HFFc6 (cell line): ENCODE results near the gene CERS6. TPM values are rescaled to one million over a fixed set of nuclear protein-coding genes. Genes with fewer than 3 reads are reported as not detected.

Experiments used
- DNase-seq: peaks from one replicate; pipeline ENCODE4 v3.0.0-alpha.2; 2018
- H3K27ac Mint-ChIP-seq: 2 replicates; pipeline ENCODE4 v1.8.0; 2020; ENCODE audit warnings: mild to moderate bottlenecking, mixed read lengths
- H3K27me3 Mint-ChIP-seq: 2 replicates; pipeline ENCODE4 v1.8.0; 2021; ENCODE audit warnings: mild to moderate bottlenecking, moderate library complexity, mixed read lengths; ENCODE audit not compliant: insufficient read depth
- H3K36me3 Mint-ChIP-seq: 2 replicates; pipeline ENCODE4 v1.8.0; 2021; ENCODE audit warnings: low read depth, mixed read lengths
- H3K4me1 Mint-ChIP-seq: 2 replicates; pipeline ENCODE4 v1.8.0; 2020; ENCODE audit warnings: low read depth, mixed read lengths
- H3K4me3 Mint-ChIP-seq: 2 replicates; pipeline ENCODE4 v1.8.0; 2020; ENCODE audit warnings: mild to moderate bottlenecking, moderate library complexity, mixed read lengths
- H3K9me3 Mint-ChIP-seq: 2 replicates; pipeline ENCODE4 v1.8.0; 2020; ENCODE audit warnings: mild to moderate bottlenecking, mixed read lengths
- total RNA-seq, 6 experiments: library from RNA; stranded (reverse); fragmentation: NEBNext Ultra II Directional; extraction: Animal tissue kit (Norgen Biotek cat#: 25700); gene quantifications; 2 replicates in 1 of 6; 3 replicates in 5 of 6; pipeline ENCODE4 v1.2.3, GENCODE V29; 2021
- TF ChIP-seq, protein P1 (sequence below): fragments of 200-600 bp; sonication (generic); IDR thresholded peaks from 2 replicates; pipeline ENCODE4 v1.5.0; 2021; ENCODE audit warnings: antibody characterized with exemption, mild to moderate bottlenecking

Gene CERS6
- total RNA-seq, 6 experiments from 2014 or later = 6.2 to 9.9 (median 7.5) TPM

DNA sequence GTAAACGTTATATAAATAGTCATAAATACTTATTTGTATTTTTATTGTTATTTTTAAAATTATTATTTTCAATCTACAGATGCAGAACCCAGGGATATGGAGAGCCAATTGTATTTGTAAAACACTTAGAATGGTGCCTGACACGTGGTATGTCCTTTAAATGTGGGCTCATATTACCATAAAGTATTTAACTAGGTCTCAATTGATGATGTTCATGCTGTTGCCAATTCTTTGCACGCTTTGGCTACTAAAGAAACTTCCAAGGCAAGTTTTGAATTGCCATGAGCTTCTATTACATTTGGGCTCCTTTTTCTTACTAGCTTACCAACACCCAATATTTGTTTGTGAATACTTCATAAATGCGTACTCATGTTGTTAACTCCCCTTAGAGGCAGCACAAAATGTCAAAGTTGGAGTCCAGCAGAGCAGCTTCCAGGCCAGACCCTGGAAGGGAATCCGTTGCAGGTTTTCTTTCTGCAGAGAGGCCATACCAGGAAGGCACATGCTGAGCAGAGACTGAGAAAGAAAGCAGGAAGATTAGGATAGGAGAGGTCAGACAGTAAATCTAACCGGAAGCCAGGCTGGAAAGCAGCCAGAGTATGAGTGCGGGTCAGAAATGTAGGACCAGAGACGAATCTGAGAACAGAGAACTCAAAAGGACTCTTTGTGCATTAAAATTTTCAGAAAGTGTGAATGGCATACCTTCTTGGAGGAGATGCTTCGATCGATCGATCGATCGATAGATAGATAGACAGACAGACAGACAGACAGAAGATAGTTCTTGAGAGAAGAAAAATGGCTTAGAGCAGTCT is 342.2 kb downstream of the CERS6 start:
- Mint-ChIP-seq H3K36me3 (no peaks in the 10 kb centered on the region), H3K4me1 (no peaks in the 10 kb centered on the region), H3K27ac (no peak overlapping the region), H3K27me3 (peaks cover 8% of the 10 kb centered on the region), H3K9me3 (no peaks in the 10 kb centered on the region), H3K4me3 (no peak overlapping the region)
- TF ChIP-seq, protein P1, sequence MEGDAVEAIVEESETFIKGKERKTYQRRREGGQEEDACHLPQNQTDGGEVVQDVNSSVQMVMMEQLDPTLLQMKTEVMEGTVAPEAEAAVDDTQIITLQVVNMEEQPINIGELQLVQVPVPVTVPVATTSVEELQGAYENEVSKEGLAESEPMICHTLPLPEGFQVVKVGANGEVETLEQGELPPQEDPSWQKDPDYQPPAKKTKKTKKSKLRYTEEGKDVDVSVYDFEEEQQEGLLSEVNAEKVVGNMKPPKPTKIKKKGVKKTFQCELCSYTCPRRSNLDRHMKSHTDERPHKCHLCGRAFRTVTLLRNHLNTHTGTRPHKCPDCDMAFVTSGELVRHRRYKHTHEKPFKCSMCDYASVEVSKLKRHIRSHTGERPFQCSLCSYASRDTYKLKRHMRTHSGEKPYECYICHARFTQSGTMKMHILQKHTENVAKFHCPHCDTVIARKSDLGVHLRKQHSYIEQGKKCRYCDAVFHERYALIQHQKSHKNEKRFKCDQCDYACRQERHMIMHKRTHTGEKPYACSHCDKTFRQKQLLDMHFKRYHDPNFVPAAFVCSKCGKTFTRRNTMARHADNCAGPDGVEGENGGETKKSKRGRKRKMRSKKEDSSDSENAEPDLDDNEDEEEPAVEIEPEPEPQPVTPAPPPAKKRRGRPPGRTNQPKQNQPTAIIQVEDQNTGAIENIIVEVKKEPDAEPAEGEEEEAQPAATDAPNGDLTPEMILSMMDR = no peak
- no peak for DNase-seq

DNA sequence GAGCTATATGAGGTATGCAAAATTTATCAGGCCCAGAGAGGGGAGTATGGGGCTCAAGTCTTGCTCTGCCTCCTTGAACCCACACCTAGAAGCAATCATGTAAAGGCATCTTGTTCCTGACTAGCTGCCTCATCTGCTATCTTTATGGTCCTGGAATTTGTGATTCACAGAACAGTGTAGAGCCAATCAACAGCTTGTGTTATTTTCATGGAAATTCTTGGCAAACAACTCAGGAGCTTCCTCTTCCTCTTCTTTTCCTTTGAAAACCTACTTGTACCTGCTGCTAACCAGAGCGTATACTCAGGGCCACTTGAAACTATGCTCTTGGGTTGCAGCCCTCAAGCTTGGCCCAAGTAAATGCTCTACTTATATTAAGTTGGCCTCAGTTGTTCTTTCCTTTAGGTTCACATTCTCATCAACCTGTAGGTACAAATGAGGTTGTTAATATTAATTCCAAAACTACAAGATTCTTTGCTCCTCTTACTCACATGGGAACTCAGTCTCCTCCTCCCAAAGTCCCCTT is 342.9 kb downstream of the CERS6 start:
- Mint-ChIP-seq H3K27ac (no peak overlapping the region), H3K4me1 (no peaks in the 10 kb centered on the region), H3K4me3 (no peak overlapping the region), H3K36me3 (no peaks in the 10 kb centered on the region), H3K27me3 (peaks cover 8% of the 10 kb centered on the region), H3K9me3 (no peaks in the 10 kb centered on the region)
- no peak for DNase-seq
- TF ChIP-seq, protein P1 = no peak

DNA sequence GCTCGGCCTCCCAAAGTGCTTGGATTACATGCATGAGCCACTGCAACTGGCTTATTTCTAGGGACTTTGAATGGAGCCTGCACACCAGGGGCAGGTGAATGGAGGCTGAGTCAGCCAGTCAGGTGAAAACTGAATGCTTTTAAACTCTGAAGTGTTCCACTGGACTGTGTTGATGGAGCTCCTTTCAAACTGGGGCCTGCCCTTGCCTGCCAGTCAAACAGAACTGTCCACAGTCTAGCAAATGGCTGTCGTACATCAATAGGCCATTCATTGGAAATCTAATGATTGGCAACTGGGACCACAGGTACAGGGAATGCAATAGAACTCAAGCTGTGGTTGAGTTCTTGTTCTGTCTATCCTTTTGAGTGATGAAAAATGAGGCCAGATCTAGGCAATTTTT is 345.4 kb downstream of the CERS6 start:
- Mint-ChIP-seq H3K4me1 (no peaks in the 10 kb centered on the region), H3K27ac (no peak overlapping the region), H3K9me3 (no peaks in the 10 kb centered on the region), H3K36me3 (no peaks in the 10 kb centered on the region), H3K27me3 (peaks cover 13% of the 10 kb centered on the region), H3K4me3 (no peak overlapping the region)
- no peak for DNase-seq
- TF ChIP-seq, protein P1 = no peak

DNA sequence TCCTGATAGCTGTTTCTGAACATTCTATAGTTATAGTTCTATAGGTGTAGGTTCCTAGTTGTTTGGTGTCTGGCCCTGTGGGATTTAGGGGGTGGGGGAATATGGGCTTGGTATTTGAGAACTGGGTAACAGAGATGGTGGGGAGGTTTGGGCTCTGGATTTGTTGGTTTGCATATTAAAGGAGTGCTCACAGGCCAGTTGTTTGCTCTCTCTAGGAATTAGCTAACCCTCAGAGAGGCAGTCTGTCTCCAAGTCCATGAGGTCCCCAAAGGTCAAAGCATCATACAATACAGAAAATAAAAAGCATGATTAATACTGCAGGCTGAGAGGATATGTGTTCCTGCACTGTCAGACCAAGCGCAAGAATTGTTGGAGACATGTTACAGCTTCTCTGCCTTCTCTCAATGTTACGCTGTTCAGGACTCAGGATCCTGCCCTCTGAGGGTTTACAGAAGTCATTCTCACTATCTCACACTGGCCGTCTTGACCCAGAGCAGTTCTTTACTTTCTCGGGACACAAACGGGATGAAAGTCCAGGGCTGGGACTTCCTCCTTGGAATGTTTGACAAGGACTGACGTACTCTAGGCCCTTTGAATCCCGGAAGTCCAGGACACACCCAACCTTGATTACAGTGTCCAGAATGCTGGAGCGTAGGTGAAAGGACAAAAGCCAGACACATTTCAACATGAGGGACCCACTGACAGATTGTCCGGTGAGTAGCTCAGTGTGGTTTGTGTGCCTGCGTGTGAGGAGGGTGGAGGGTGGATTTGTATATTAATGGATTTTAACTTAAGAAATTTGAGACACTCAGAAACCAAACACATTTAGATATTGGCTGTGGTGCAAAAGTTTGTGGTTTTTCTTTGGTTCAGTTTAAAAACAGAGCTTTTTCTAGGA is 346.1 kb downstream of the CERS6 start, which contains the start of gene NOSTRIN:
NOSTRIN (plus strand) TSS at position 677 of the 898 bp plus-strand sequence; CDS start at position 687, 10 bp downstream.
- DNase-seq = no peak
- H3K36me3 Mint-ChIP-seq = no peaks in the 10 kb centered on the region
- no peak within 1 kb of the TSS for H3K4me3 Mint-ChIP-seq
- H3K27me3 Mint-ChIP-seq = peaks cover 13% of the 10 kb centered on the region
- TF ChIP-seq, protein P1 = no peak
- no peak within 1 kb of the TSS for H3K27ac Mint-ChIP-seq
- H3K4me1 Mint-ChIP-seq = no peaks in the 10 kb centered on the region
- no peaks in the 10 kb centered on the region for H3K9me3 Mint-ChIP-seq

DNA sequence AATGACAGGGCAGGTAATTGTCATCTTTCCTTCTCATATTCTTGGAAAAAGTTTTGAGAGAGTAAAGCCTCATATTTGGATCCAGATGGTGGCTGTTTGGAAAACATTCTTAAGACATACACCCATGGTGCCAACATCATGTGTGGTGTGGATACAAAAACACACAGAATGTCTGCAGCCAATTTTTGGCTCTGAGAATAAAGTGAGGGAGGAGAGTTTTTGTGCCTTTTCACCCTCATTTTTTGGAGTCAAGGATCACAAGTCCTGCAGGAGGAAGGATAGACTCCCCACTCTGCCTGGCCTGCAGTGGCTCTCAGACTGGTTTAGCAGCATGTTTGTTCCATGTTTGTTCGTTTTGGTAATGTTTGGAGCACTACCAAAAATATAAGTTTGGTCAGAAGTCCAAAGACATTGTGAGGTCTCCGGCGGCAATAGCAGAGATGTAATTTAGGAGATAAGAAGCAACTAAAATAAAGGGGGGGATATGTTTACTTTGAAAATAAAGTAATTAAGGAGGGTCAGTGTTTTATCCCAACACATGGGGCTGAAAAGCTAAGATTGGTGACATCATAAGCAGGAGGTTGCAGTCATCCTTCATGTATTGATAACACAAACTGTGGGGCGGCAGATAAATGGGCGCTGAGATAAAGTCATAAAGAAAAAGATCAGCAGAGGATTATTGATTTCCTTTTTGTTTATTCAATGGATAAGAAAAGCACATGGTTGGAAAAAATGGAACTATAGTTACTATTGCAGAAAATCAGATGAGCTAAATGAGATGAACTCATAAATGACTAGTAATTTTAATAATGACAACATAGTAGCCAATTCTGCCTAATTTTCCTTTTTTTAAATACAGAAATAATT is 347.0 kb downstream of the CERS6 start:
- Mint-ChIP-seq H3K4me3 (no peak overlapping the region), H3K27me3 (peaks cover 13% of the 10 kb centered on the region), H3K4me1 (no peaks in the 10 kb centered on the region), H3K27ac (no peak overlapping the region), H3K36me3 (no peaks in the 10 kb centered on the region), H3K9me3 (no peaks in the 10 kb centered on the region)
- TF ChIP-seq, protein P1 = no peak
- no peak for DNase-seq
